HepG2 (cell line): Measurements from ENCODE around the gene TCFL5. TPM values are rescaled to one million over a fixed set of nuclear protein-coding genes. Genes with fewer than 3 reads are reported as not detected.

ENCODE experiments used
- CREM ChIP-seq, 2 experiments: sonication (generic) in 1 of 2; formaldehyde crosslinking in 1 of 2; IDR thresholded peaks; 2 replicates each; pipeline versions ENCODE4 v1.4.0 to v1.6.1; 2016 to 2020; ENCODE audit warnings: antibody characterized with exemption in 1 of 2, mild to moderate bottlenecking in 1 of 2, missing genetic modification reagents in 1 of 2
- GATAD2A ChIP-seq: IDR thresholded peaks from 2 replicates; pipeline ENCODE4 v1.6.1; 2016
- HDAC1 ChIP-seq: sonication (generic); formaldehyde crosslinking; IDR thresholded peaks from 2 replicates; pipeline ENCODE4 v1.5.1; 2020; ENCODE audit warnings: mild to moderate bottlenecking, missing genetic modification reagents
- SOX5 ChIP-seq: IDR thresholded peaks from 2 replicates; pipeline ENCODE4 v1.6.1; 2016; ENCODE audit warnings: borderline replicate concordance
- U2AF1 ChIP-seq: fragments of 200-400 bp; formaldehyde crosslinking; optimal IDR thresholded peaks from 2 replicates; pipeline ENCODE3; 2017; ENCODE audit warnings: mild to moderate bottlenecking, low read depth, low read length
- ZBTB1 ChIP-seq: sonication (generic); formaldehyde crosslinking; IDR thresholded peaks from 2 replicates; pipeline ENCODE4 v1.4.0; 2020; ENCODE audit warnings: missing genetic modification reagents, borderline replicate concordance
- ZKSCAN1 ChIP-seq: fragments of 150-350 bp; IDR thresholded peaks from 2 replicates; pipeline ENCODE4 v1.6.1; 2014; ENCODE audit warnings: low read length
- ZNF253 ChIP-seq: sonication (generic); formaldehyde crosslinking; IDR thresholded peaks from 2 replicates; pipeline ENCODE4 v1.8.0; 2022; ENCODE audit warnings: mild to moderate bottlenecking, missing genetic modification reagents, borderline replicate concordance
- ZNF333 ChIP-seq: sonication (generic); formaldehyde crosslinking; IDR thresholded peaks from 2 replicates; pipeline ENCODE4 v1.4.0; 2020; ENCODE audit warnings: mild to moderate bottlenecking, missing genetic modification reagents, borderline replicate concordance
- ZNF543 ChIP-seq: sonication (generic); formaldehyde crosslinking; IDR thresholded peaks from 2 replicates; pipeline ENCODE4 v1.4.0; 2020; ENCODE audit warnings: mild to moderate bottlenecking, missing genetic modification reagents
- polyA plus RNA-seq, 8 experiments: library from polyadenylated mRNA; depleted of rRNA in 3 of 8; stranded (reverse) in 7 of 8; unstranded in 1 of 8; fragments of >200 nt; fragmentation: Illumina TruSeq in 4 of 8; extraction: Trizol in 4 of 8; gene quantifications; 2 replicates each; pipeline versions ENCODE4 v1.2.1 to v1.2.3, GENCODE V29; 2011 to 2016; ENCODE audit warnings: low read depth in 4 of 8, missing spikeins in 1 of 8, mixed read lengths in 1 of 8; ENCODE audit not compliant: insufficient read depth in 1 of 8
- total RNA-seq, 5 experiments: library from RNA; depleted of rRNA; stranded (reverse); fragments of >200 nt; fragmentation: Illumina TruSeq; extraction: Trizol; gene quantifications; 2 replicates each; pipeline ENCODE4 v1.2.3, GENCODE V29; 2016; ENCODE audit warnings: low read depth in 1 of 5
- TF ChIP-seq, protein P1 (sequence below): sonication (generic); formaldehyde crosslinking; IDR thresholded peaks from 2 replicates; pipeline ENCODE4 v1.4.0; 2020; ENCODE audit warnings: mild to moderate bottlenecking, missing genetic modification reagents
- TF ChIP-seq, protein P2 (sequence below): sonication (generic); formaldehyde crosslinking; IDR thresholded peaks from 2 replicates; pipeline ENCODE4 v1.8.0; 2022; ENCODE audit warnings: missing genetic modification reagents, low read depth, mild to moderate bottlenecking, borderline replicate concordance
- TF ChIP-seq, protein P3 (sequence below): sonication (generic); formaldehyde crosslinking; IDR thresholded peaks from 2 replicates; pipeline ENCODE4 v1.5.1; 2020; ENCODE audit warnings: mild to moderate bottlenecking, moderate library complexity, missing genetic modification reagents
- TF ChIP-seq, protein P4 (sequence below): sonication (generic); formaldehyde crosslinking; IDR thresholded peaks from 2 replicates; pipeline ENCODE4 v1.4.0; 2020; ENCODE audit warnings: missing genetic modification reagents, borderline replicate concordance

Gene TCFL5
- total and polyA plus RNA-seq, 2 of the 13 experiments (the other 11 are each of a cell fraction or from before 2014, with no cell fraction given) = 14.8 to 20.0 TPM

DNA sequence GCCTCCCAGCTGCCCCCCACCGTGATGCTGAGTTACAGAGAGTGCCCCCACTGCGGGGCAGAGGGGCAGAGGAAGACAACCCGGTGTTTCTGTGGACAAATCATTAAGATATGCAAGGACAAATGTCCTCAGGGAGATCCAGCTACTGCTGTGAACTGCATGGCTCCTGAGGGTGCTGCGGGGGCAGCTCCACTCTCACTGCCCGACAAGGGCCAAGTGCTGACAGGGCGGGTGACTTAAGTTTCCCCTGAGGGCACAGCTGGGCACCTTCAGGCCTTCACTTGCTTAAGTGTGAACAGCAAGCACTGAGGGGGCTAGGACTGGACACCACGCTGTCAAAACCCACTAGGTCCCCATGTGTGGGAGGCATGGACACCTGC, 26.2 kb upstream of the TCFL5 start (continued):
- TF ChIP-seq ZBTB1 (CRISPR knock-in tag) = no peak
- TF ChIP-seq SOX5 (CRISPR knock-in tag) = no peak
- no peak for TF ChIP-seq ZNF333 (CRISPR knock-in tag)
- TF ChIP-seq HDAC1 (CRISPR knock-in tag) = no peak
- TF ChIP-seq ZNF253 (CRISPR knock-in tag) = no peak
- peak; percentile 24 for TF ChIP-seq U2AF1
- TF ChIP-seq, protein P1, sequence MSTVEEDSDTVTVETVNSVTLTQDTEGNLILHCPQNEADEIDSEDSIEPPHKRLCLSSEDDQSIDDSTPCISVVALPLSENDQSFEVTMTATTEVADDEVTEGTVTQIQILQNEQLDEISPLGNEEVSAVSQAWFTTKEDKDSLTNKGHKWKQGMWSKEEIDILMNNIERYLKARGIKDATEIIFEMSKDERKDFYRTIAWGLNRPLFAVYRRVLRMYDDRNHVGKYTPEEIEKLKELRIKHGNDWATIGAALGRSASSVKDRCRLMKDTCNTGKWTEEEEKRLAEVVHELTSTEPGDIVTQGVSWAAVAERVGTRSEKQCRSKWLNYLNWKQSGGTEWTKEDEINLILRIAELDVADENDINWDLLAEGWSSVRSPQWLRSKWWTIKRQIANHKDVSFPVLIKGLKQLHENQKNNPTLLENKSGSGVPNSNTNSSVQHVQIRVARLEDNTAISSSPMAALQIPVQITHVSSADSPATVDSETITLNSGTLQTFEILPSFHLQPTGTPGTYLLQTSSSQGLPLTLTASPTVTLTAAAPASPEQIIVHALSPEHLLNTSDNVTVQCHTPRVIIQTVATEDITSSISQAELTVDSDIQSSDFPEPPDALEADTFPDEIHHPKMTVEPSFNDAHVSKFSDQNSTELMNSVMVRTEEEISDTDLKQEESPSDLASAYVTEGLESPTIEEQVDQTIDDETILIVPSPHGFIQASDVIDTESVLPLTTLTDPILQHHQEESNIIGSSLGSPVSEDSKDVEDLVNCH (CRISPR knock-in tag) = no peak
- TF ChIP-seq CREM (IDR thresholded peaks at IDR 0.05) = no peak
- TF ChIP-seq CREM (CRISPR knock-in tag; IDR thresholded peaks at IDR 0.05) = no peak
- TF ChIP-seq ZKSCAN1 = no peak
- TF ChIP-seq, protein P2, sequence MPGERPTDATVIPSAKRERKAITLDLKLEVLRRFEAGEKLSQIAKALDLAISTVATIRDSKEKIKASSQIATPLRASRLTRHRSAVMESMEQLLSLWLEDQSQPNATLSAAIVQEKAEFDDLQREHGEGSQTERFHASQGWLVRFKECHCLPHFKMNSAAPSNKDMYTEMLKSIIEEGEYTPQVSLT (CRISPR knock-in tag) = no peak
- TF ChIP-seq, protein P3, sequence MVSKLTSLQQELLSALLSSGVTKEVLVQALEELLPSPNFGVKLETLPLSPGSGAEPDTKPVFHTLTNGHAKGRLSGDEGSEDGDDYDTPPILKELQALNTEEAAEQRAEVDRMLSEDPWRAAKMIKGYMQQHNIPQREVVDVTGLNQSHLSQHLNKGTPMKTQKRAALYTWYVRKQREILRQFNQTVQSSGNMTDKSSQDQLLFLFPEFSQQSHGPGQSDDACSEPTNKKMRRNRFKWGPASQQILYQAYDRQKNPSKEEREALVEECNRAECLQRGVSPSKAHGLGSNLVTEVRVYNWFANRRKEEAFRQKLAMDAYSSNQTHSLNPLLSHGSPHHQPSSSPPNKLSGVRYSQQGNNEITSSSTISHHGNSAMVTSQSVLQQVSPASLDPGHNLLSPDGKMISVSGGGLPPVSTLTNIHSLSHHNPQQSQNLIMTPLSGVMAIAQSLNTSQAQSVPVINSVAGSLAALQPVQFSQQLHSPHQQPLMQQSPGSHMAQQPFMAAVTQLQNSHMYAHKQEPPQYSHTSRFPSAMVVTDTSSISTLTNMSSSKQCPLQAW (CRISPR knock-in tag) = no peak
- TF ChIP-seq GATAD2A (CRISPR knock-in tag) = no peak
- TF ChIP-seq, protein P4, sequence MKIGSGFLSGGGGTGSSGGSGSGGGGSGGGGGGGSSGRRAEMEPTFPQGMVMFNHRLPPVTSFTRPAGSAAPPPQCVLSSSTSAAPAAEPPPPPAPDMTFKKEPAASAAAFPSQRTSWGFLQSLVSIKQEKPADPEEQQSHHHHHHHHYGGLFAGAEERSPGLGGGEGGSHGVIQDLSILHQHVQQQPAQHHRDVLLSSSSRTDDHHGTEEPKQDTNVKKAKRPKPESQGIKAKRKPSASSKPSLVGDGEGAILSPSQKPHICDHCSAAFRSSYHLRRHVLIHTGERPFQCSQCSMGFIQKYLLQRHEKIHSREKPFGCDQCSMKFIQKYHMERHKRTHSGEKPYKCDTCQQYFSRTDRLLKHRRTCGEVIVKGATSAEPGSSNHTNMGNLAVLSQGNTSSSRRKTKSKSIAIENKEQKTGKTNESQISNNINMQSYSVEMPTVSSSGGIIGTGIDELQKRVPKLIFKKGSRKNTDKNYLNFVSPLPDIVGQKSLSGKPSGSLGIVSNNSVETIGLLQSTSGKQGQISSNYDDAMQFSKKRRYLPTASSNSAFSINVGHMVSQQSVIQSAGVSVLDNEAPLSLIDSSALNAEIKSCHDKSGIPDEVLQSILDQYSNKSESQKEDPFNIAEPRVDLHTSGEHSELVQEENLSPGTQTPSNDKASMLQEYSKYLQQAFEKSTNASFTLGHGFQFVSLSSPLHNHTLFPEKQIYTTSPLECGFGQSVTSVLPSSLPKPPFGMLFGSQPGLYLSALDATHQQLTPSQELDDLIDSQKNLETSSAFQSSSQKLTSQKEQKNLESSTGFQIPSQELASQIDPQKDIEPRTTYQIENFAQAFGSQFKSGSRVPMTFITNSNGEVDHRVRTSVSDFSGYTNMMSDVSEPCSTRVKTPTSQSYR (CRISPR knock-in tag) = no peak
- no peak for TF ChIP-seq ZNF543 (CRISPR knock-in tag)
